ENCODE measurements around the gene GPC6. TPM values are rescaled to one million over a fixed set of nuclear protein-coding genes. Genes with fewer than 3 reads are reported as not detected.

Gene GPC6
- total RNA-seq, 6 donors from 2014 or later, result 1.3 to 7.3 (median 3.4) TPM

- TF ChIP-seq EP300 (IDR thresholded peaks at IDR 0.05) (no peak), POLR2A (IDR thresholded peaks at IDR 0.05) (no peak), CTCF (IDR thresholded peaks at IDR 0.05) (no peak), POLR2AphosphoS5 (IDR thresholded peaks at IDR 0.05) (no peak)
- DNase-seq, result no peak
- peaks cover 0 to 5% (median 1%) of the 10 kb centered on the region in 4 donors for H3K4me1 ChIP-seq
Measured at GRCh38 chr13:94173312-94173854, 946.8 kb downstream of the GPC6 start.

GRCh38 chr13:94174009-94174408, 947.4 kb downstream of the GPC6 start:
- Histone ChIP-seq H3K27ac (no peak overlapping the region), H3K27me3 (no peaks in the 10 kb centered on the region), H3K36me3 (no peaks in the 10 kb centered on the region), H3K4me1 (peaks cover 0 to 3% (median 0%) of the 10 kb centered on the region in 4 donors), H3K9me3 (no peaks in the 10 kb centered on the region), H3K4me3 (no peak overlapping the region)
- ATAC-seq (ENCODE audit: low FRiP score in 2 of 2) (no peak), DNase-seq (no peak)
- TF ChIP-seq CTCF (IDR thresholded peaks at IDR 0.05), result no peak
- TF ChIP-seq POLR2A (IDR thresholded peaks at IDR 0.05), result no peak
- TF ChIP-seq EP300 (IDR thresholded peaks at IDR 0.05), result no peak
- TF ChIP-seq POLR2AphosphoS5 (IDR thresholded peaks at IDR 0.05), result no peak

More at GRCh38 chr13:94173312-94173854, 946.8 kb downstream of the GPC6 start:
- Histone ChIP-seq H3K4me3 (no peak overlapping the region), H3K9me3 (no peaks in the 10 kb centered on the region), H3K27me3 (no peaks in the 10 kb centered on the region), H3K36me3 (no peaks in the 10 kb centered on the region), H3K27ac (no peak overlapping the region)
- WGBS, 2 donors, result 84 to 85% methylated on average over 4 of the region's 4 CpGs
- no peak for ATAC-seq (ENCODE audit: low FRiP score in 2 of 2)

GRCh38 chr13:94175076-94175475, 948.5 kb downstream of the GPC6 start:
- Histone ChIP-seq H3K9me3 (no peaks in the 10 kb centered on the region), H3K4me1 (no peaks in the 10 kb centered on the region), H3K27me3 (no peaks in the 10 kb centered on the region), H3K27ac (no peak overlapping the region), H3K36me3 (no peaks in the 10 kb centered on the region), H3K4me3 (no peak overlapping the region)
- DNase-seq, result no peak
- no peak for ATAC-seq (ENCODE audit: low FRiP score in 2 of 2)
- TF ChIP-seq CTCF (IDR thresholded peaks at IDR 0.05) (no peak), POLR2A (IDR thresholded peaks at IDR 0.05) (no peak), POLR2AphosphoS5 (IDR thresholded peaks at IDR 0.05) (no peak), EP300 (IDR thresholded peaks at IDR 0.05) (no peak)
- WGBS, 2 donors, result 81 to 91% methylated on average over 1 of the region's 1 CpG

- Histone ChIP-seq H3K9me3 (no peaks in the 10 kb centered on the region), H3K4me1 (no peaks in the 10 kb centered on the region), H3K27ac (no peak overlapping the region), H3K36me3 (no peaks in the 10 kb centered on the region), H3K27me3 (no peaks in the 10 kb centered on the region), H3K4me3 (no peak overlapping the region)
- no peak for ATAC-seq (ENCODE audit: low FRiP score in 2 of 2)
- DNase-seq, result no peak
- no peak for TF ChIP-seq CTCF (IDR thresholded peaks at IDR 0.05)
- no peak for TF ChIP-seq POLR2AphosphoS5 (IDR thresholded peaks at IDR 0.05)
- no peak for TF ChIP-seq POLR2A (IDR thresholded peaks at IDR 0.05)
- no peak for TF ChIP-seq EP300 (IDR thresholded peaks at IDR 0.05)
- 49 to 51% methylated on average over 4 of the region's 4 CpGs for WGBS, 2 donors
Measured at GRCh38 chr13:94176561-94176960, 950.0 kb downstream of the GPC6 start.

GRCh38 chr13:94177041-94177440, 950.4 kb downstream of the GPC6 start:
- H3K9me3 ChIP-seq, result no peaks in the 10 kb centered on the region
- H3K4me3 ChIP-seq, result no peak overlapping the region
- no peaks in the 10 kb centered on the region for H3K4me1 ChIP-seq
- H3K27me3 ChIP-seq, result no peaks in the 10 kb centered on the region
- DNase-seq (no peak), ATAC-seq (ENCODE audit: low FRiP score in 2 of 2) (no peak)
- no peak for TF ChIP-seq POLR2A (IDR thresholded peaks at IDR 0.05)
- TF ChIP-seq CTCF (IDR thresholded peaks at IDR 0.05), result no peak
- TF ChIP-seq EP300 (IDR thresholded peaks at IDR 0.05), result no peak
- no peak for TF ChIP-seq POLR2AphosphoS5 (IDR thresholded peaks at IDR 0.05)
- H3K36me3 ChIP-seq, result no peaks in the 10 kb centered on the region
- no peak overlapping the region for H3K27ac ChIP-seq
- 43 to 64% methylated on average over 2 of the region's 2 CpGs for WGBS, 2 donors
